ENCODE results near the gene PAPSS2. TPM values are rescaled to one million over a fixed set of nuclear protein-coding genes. Genes with fewer than 3 reads are reported as not detected.

PAPSS2 gene
- total and polyA plus RNA-seq, 2 donors (not counting 1 experiment from before 2014, with no cell fraction given): 102 to 286 TPM

GRCh38 chr10:87639493-87639892, 20.2 kb upstream of the PAPSS2 start:
- no peak overlapping the region for H2AFZ ChIP-seq (ENCODE audit: low read length)
- H3K79me2 ChIP-seq (ENCODE audit: control insufficient read depth, insufficient read depth, low read length): no peaks in the 10 kb centered on the region
- H3K4me1 ChIP-seq (ENCODE audit: control insufficient read depth, extremely low read depth, insufficient read depth, low read length): peaks cover 5% of the 10 kb centered on the region
- no peak overlapping the region for H3K9ac ChIP-seq (ENCODE audit: insufficient read depth, low read length)
- H3K9me3 ChIP-seq (ENCODE audit: control insufficient read depth, insufficient read depth, low read depth, low read length): no peaks in the 10 kb centered on the region
- no peaks in the 10 kb centered on the region for H4K20me1 ChIP-seq (ENCODE audit: control insufficient read depth, extremely low read depth, insufficient read depth, low read length)
- TF ChIP-seq, protein P1, sequence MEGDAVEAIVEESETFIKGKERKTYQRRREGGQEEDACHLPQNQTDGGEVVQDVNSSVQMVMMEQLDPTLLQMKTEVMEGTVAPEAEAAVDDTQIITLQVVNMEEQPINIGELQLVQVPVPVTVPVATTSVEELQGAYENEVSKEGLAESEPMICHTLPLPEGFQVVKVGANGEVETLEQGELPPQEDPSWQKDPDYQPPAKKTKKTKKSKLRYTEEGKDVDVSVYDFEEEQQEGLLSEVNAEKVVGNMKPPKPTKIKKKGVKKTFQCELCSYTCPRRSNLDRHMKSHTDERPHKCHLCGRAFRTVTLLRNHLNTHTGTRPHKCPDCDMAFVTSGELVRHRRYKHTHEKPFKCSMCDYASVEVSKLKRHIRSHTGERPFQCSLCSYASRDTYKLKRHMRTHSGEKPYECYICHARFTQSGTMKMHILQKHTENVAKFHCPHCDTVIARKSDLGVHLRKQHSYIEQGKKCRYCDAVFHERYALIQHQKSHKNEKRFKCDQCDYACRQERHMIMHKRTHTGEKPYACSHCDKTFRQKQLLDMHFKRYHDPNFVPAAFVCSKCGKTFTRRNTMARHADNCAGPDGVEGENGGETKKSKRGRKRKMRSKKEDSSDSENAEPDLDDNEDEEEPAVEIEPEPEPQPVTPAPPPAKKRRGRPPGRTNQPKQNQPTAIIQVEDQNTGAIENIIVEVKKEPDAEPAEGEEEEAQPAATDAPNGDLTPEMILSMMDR (conservative IDR thresholded peaks at IDR 0.05 in 1 of 2, IDR thresholded peaks at IDR 0.05 in 1 of 2; ENCODE audit: low read depth in 1 of 2, low read length in 2 of 2): no peak
- no peak for TF ChIP-seq EZH2 (IDR thresholded peaks at IDR 0.05; ENCODE audit: low read length, missing control alignments)
- no peak overlapping the region for H3K4me3 ChIP-seq (replicated peaks in 1 of 4; ENCODE audit: control extremely low read depth in 1 of 4, insufficient read depth in 1 of 4, low read depth in 3 of 4, low read length in 4 of 4)
- no peak for DNase-seq (ENCODE audit: low read depth in 2 of 2)
- H3K27ac ChIP-seq (ENCODE audit: insufficient read depth, low read length): no peak overlapping the region
- H3K36me3 ChIP-seq (ENCODE audit: control insufficient read depth, insufficient read depth, low read length): no peaks in the 10 kb centered on the region
- H3K27me3 ChIP-seq (ENCODE audit: control insufficient read depth, insufficient read depth, low read length): no peaks in the 10 kb centered on the region
- H3K4me2 ChIP-seq (ENCODE audit: extremely low read depth, insufficient read depth, low read length): no peak overlapping the region

DNA sequence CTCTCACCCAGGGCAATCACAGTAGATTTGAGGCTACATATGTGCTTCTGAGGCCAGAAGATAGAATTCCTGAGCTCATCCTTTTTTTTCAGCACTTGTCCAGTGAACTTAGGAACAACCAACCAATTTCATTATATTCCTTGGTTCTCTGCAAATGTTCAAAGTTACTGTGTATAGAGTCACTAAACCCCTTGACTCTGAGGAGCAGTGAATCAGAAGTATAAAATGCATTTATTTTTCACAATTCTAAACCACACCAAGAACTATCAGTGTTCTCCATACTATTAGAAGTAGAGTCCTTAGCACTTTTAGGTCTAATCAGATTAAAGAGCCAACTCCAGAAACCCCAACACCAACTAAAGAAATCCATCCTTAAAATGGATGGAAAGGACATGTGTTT, 19.6 kb upstream of the PAPSS2 start:
- Histone ChIP-seq H3K36me3 (ENCODE audit: control insufficient read depth, insufficient read depth, low read length) (no peaks in the 10 kb centered on the region), H3K9me3 (ENCODE audit: control insufficient read depth, insufficient read depth, low read depth, low read length) (no peaks in the 10 kb centered on the region), H3K4me1 (ENCODE audit: control insufficient read depth, extremely low read depth, insufficient read depth, low read length) (peaks cover 5% of the 10 kb centered on the region), H3K4me2 (ENCODE audit: extremely low read depth, insufficient read depth, low read length) (no peak overlapping the region), H3K27ac (ENCODE audit: insufficient read depth, low read length) (no peak overlapping the region), H4K20me1 (ENCODE audit: control insufficient read depth, extremely low read depth, insufficient read depth, low read length) (no peaks in the 10 kb centered on the region), H3K79me2 (ENCODE audit: control insufficient read depth, insufficient read depth, low read length) (no peaks in the 10 kb centered on the region), H3K9ac (ENCODE audit: insufficient read depth, low read length) (no peak overlapping the region), H3K27me3 (ENCODE audit: control insufficient read depth, insufficient read depth, low read length) (no peaks in the 10 kb centered on the region), H3K4me3 (replicated peaks in 1 of 4; ENCODE audit: control extremely low read depth in 1 of 4, insufficient read depth in 1 of 4, low read depth in 3 of 4, low read length in 4 of 4) (no peak overlapping the region), H2AFZ (ENCODE audit: low read length) (no peak overlapping the region)
- TF ChIP-seq, protein P1 (conservative IDR thresholded peaks at IDR 0.05 in 1 of 2, IDR thresholded peaks at IDR 0.05 in 1 of 2; ENCODE audit: low read depth in 1 of 2, low read length in 2 of 2): no peak
- no peak for TF ChIP-seq EZH2 (IDR thresholded peaks at IDR 0.05; ENCODE audit: low read length, missing control alignments)
- DNase-seq (ENCODE audit: low read depth in 2 of 2): peak in 1 of 2 donors; percentile 42

GRCh38 chr10:87642486-87642885, 17.2 kb upstream of the PAPSS2 start:
- no peaks in the 10 kb centered on the region for H3K79me2 ChIP-seq (ENCODE audit: control insufficient read depth, insufficient read depth, low read length)
- no peaks in the 10 kb centered on the region for H3K27me3 ChIP-seq (ENCODE audit: control insufficient read depth, insufficient read depth, low read length)
- H3K27ac ChIP-seq (ENCODE audit: insufficient read depth, low read length): no peak overlapping the region
- H3K36me3 ChIP-seq (ENCODE audit: control insufficient read depth, insufficient read depth, low read length): no peaks in the 10 kb centered on the region
- no peaks in the 10 kb centered on the region for H4K20me1 ChIP-seq (ENCODE audit: control insufficient read depth, extremely low read depth, insufficient read depth, low read length)
- no peaks in the 10 kb centered on the region for H3K4me1 ChIP-seq (ENCODE audit: control insufficient read depth, extremely low read depth, insufficient read depth, low read length)
- TF ChIP-seq, protein P1 (conservative IDR thresholded peaks at IDR 0.05 in 1 of 2, IDR thresholded peaks at IDR 0.05 in 1 of 2; ENCODE audit: low read depth in 1 of 2, low read length in 2 of 2): no peak
- TF ChIP-seq EZH2 (IDR thresholded peaks at IDR 0.05; ENCODE audit: low read length, missing control alignments): no peak
- no peak overlapping the region for H3K4me3 ChIP-seq (replicated peaks in 1 of 4; ENCODE audit: control extremely low read depth in 1 of 4, insufficient read depth in 1 of 4, low read depth in 3 of 4, low read length in 4 of 4)
- no peak overlapping the region for H3K4me2 ChIP-seq (ENCODE audit: extremely low read depth, insufficient read depth, low read length)
- H3K9ac ChIP-seq (ENCODE audit: insufficient read depth, low read length): no peak overlapping the region
- no peaks in the 10 kb centered on the region for H3K9me3 ChIP-seq (ENCODE audit: control insufficient read depth, insufficient read depth, low read depth, low read length)
- H2AFZ ChIP-seq (ENCODE audit: low read length): no peak overlapping the region
- DNase-seq (ENCODE audit: low read depth in 2 of 2): no peak
